GM12878 (cell line): Measurements from ENCODE around the gene MROH8. TPM values are rescaled to one million over a fixed set of nuclear protein-coding genes. Genes with fewer than 3 reads are reported as not detected.

ENCODE experiments used
- ATAC-seq: fragments of 200-7000 bp; cut with Tn5 transposase; 3 replicates; pipeline ENCODE4 v1.9.1; 2020; ENCODE audit warnings: mild to moderate bottlenecking, moderate library complexity
- BruUV-seq: library from RNA; stranded (reverse); fragments of 400-500 nt; replicated peaks from 2 replicates; lab custom pipeline; 2021; lab: Mats Ljungman, UMichigan
- CTCF ChIA-PET: fragments of 300-600 bp; sonication (Branson Sonifier 250); formaldehyde crosslinking; extraction: SDS; loops from one replicate; lab custom pipeline; 2021; ENCODE audit warnings: inconsistent platforms; lab: Yijun Ruan, JAX
- POLR2A ChIA-PET: fragments of 350-600 bp; formaldehyde crosslinking; extraction: SDS; loops from one replicate; lab custom pipeline; 2021; ENCODE audit warnings: inconsistent platforms; lab: Charles Lee
- RAD21 ChIA-PET: fragments of 300-600 bp; sonication (Branson Sonifier 250); formaldehyde crosslinking; loops from one replicate; lab custom pipeline; 2023; ENCODE audit warnings: antibody characterized with exemption; ENCODE audit not compliant: unreplicated experiment; lab: Charles Lee
- SMC1A ChIA-PET: fragments of 300-600 bp; sonication (Branson Sonifier 250); formaldehyde crosslinking; loops from one replicate; lab custom pipeline; 2023; ENCODE audit not compliant: unreplicated experiment, uncharacterized antibody; lab: Charles Lee
- DNase-seq: peaks from one replicate; pipeline ENCODE4 v3.0.0-alpha.2; 2011; ENCODE audit warnings: low read depth, low spot score
- FAIRE-seq: peaks from 3 replicates; lab custom pipeline; 2011; peaks lifted over from hg19 to GRCh38; lab: Jason Lieb, UNC
- H2AFZ ChIP-seq: 2 replicates; pipeline ENCODE4 v1.6.0; 2011; ENCODE audit warnings: low read depth, low read length, control low read depth; ENCODE audit not compliant: control insufficient read depth
- H3K27ac ChIP-seq: 2 replicates; pipeline ENCODE4 v1.5.1; 2011; ENCODE audit warnings: control low read depth; ENCODE audit not compliant: control insufficient read depth, insufficient read depth
- H3K27me3 ChIP-seq, 2 experiments: replicated peaks in 1 of 2; 2 replicates each; pipeline versions ENCODE4 v1.6.0 to v1.6.1; 2011; ENCODE audit warnings: low read length in 1 of 2; ENCODE audit not compliant: control insufficient read depth in 2 of 2, insufficient read depth in 2 of 2
- H3K36me3 ChIP-seq, 2 experiments: 2 replicates each; pipeline ENCODE4 v1.5.1; 2011; ENCODE audit warnings: low read length in 1 of 2; ENCODE audit not compliant: control insufficient read depth in 2 of 2, insufficient read depth in 2 of 2
- H3K4me1 ChIP-seq: 2 replicates; pipeline ENCODE4 v1.6.1; 2011; ENCODE audit warnings: mild to moderate bottlenecking, low read length, moderate library complexity, mixed read lengths; ENCODE audit not compliant: control insufficient read depth, insufficient read depth
- H3K4me2 ChIP-seq: 2 replicates; pipeline ENCODE4 v1.6.0; 2011; ENCODE audit warnings: control low read depth; ENCODE audit not compliant: control insufficient read depth, insufficient read depth
- H3K4me3 ChIP-seq: fragments of 200-600 bp; sonication (generic); 2 replicates; pipeline ENCODE4 v1.5.1; 2016
- H3K79me2 ChIP-seq: 2 replicates; pipeline ENCODE4 v1.6.0; 2011; ENCODE audit warnings: low read length; ENCODE audit not compliant: control insufficient read depth, insufficient read depth
- H3K9ac ChIP-seq: 2 replicates; pipeline ENCODE4 v1.8.0; 2011; ENCODE audit warnings: low read length, control low read depth, mixed read lengths; ENCODE audit not compliant: control insufficient read depth, insufficient read depth
- H3K9me3 ChIP-seq: replicated peaks from 3 replicates; pipeline ENCODE4 v1.5.1; 2011; ENCODE audit warnings: mild to moderate bottlenecking, low read length; ENCODE audit not compliant: control insufficient read depth, insufficient read depth
- H4K20me1 ChIP-seq: 2 replicates; pipeline ENCODE4 v1.6.0; 2011; ENCODE audit not compliant: control insufficient read depth, insufficient read depth
- BRCA1 ChIP-seq: IDR thresholded peaks from 2 replicates; pipeline ENCODE4 v1.6.1; 2011; ENCODE audit warnings: low read depth, low read length, improper control_type of control experiment
- CBX3 ChIP-seq: fragments of 200-600 bp; sonication (generic); IDR thresholded peaks from 2 replicates; pipeline ENCODE4 v1.6.1; 2016; ENCODE audit warnings: low read depth, borderline replicate concordance
- CHD4 ChIP-seq: fragments of 200-600 bp; sonication (generic); IDR thresholded peaks from 2 replicates; pipeline ENCODE4 v1.6.1; 2016; ENCODE audit warnings: mild to moderate bottlenecking
- MEF2A ChIP-seq: IDR thresholded peaks from 2 replicates; pipeline ENCODE4 v1.6.1; 2011; ENCODE audit warnings: low read depth, mild to moderate bottlenecking, low read length, moderate library complexity; ENCODE audit not compliant: insufficient read depth
- MEF2B ChIP-seq: fragments of 450-650 bp; IDR thresholded peaks from 2 replicates; pipeline ENCODE4 v1.6.1; 2018; ENCODE audit warnings: mild to moderate bottlenecking, moderate library complexity; ENCODE audit not compliant: partially characterized antibody, poor library complexity, severe bottlenecking
- MXI1 ChIP-seq: fragments of 150-350 bp; IDR thresholded peaks from 2 replicates; pipeline ENCODE4 v1.6.1; 2011; ENCODE audit warnings: low read depth, mild to moderate bottlenecking, inconsistent platforms, low read length, improper control_type of control experiment
- MYB ChIP-seq: fragments of 150-350 bp; IDR thresholded peaks from 2 replicates; pipeline ENCODE4 v1.6.1; 2014; ENCODE audit warnings: mild to moderate bottlenecking, low read depth, low read length, borderline replicate concordance
- NBN ChIP-seq: fragments of 450-650 bp; IDR thresholded peaks from 2 replicates; pipeline ENCODE4 v1.6.1; 2016
- NFXL1 ChIP-seq: fragments of 450-650 bp; IDR thresholded peaks from 2 replicates; pipeline ENCODE4 v1.6.1; 2017; ENCODE audit warnings: antibody characterized with exemption, mild to moderate bottlenecking, borderline replicate concordance
- NR2C1 ChIP-seq: fragments of 450-650 bp; IDR thresholded peaks from 2 replicates; pipeline ENCODE4 v1.6.1; 2017; ENCODE audit warnings: antibody characterized with exemption, mild to moderate bottlenecking, moderate library complexity
- NR2C2 ChIP-seq: IDR thresholded peaks from 2 replicates; pipeline ENCODE4 v1.6.1; 2011; ENCODE audit warnings: borderline replicate concordance, low read depth; ENCODE audit not compliant: control insufficient read depth, insufficient read length
- PBX3 ChIP-seq: IDR thresholded peaks from 2 replicates; pipeline ENCODE4 v1.6.1; 2011; ENCODE audit warnings: mild to moderate bottlenecking, low read depth, low read length, moderate library complexity; ENCODE audit not compliant: insufficient replicate concordance
- POLR2A ChIP-seq: IDR thresholded peaks from 2 replicates; pipeline ENCODE4 v1.6.1; 2011; ENCODE audit warnings: low read depth, mild to moderate bottlenecking, low read length
- RBBP5 ChIP-seq: fragments of 200-600 bp; sonication (generic); conservative IDR thresholded peaks from 2 replicates; pipeline ENCODE4 v1.6.1; 2016
- REST ChIP-seq: IDR thresholded peaks from 2 replicates; pipeline ENCODE4 v1.6.1; 2012; ENCODE audit warnings: mild to moderate bottlenecking, low read depth, low read length
- SMAD5 ChIP-seq: IDR thresholded peaks from 2 replicates; pipeline ENCODE4 v1.6.1; 2016; ENCODE audit warnings: antibody characterized with exemption, low read depth
- SP1 ChIP-seq: IDR thresholded peaks from one replicate; pipeline ENCODE4 v1.6.1; 2011; ENCODE audit warnings: low read depth, low read length
- SUZ12 ChIP-seq: fragments of 200-600 bp; sonication (generic); IDR thresholded peaks from one replicate; pipeline ENCODE4 v1.6.1; 2018; ENCODE audit warnings: antibody characterized with exemption, mild to moderate bottlenecking; ENCODE audit not compliant: unreplicated experiment
- WRNIP1 ChIP-seq: IDR thresholded peaks from 2 replicates; pipeline ENCODE4 v1.6.1; 2011; ENCODE audit warnings: low read depth, low read length, improper control_type of control experiment, borderline replicate concordance
- ZBTB33 ChIP-seq: fragments of 450-650 bp; IDR thresholded peaks from 2 replicates; pipeline ENCODE4 v1.6.1; 2017; ENCODE audit warnings: mild to moderate bottlenecking
- whole genome bisulfite sequencing: methylation state at CpG from one replicate; pipeline ENCODE4 v1.1.6; 2016; ENCODE audit warnings: low lambda C conversion rate; ENCODE audit not compliant: insufficient replicate concordance, insufficient coverage; ENCODE audit errors: missing lambda C conversion rate; 5-methylcytosine and 5-hydroxymethylcytosine counted together
- in situ Hi-C: fragments of 300-500 bp; cut with MboI; formaldehyde crosslinking; loops from 9 replicates; pipeline ENCODE4 v1.14.3; 2018; ENCODE audit warnings: mixed read lengths
- intact Hi-C: fragments of 100-400 bp; cut with micrococcal nuclease; formaldehyde crosslinking; loops from one replicate; pipeline ENCODE4 v1.14.2; 2022; ENCODE audit not compliant: unreplicated experiment
- polyA plus RNA-seq, 11 experiments: library from polyadenylated mRNA; depleted of rRNA in 4 of 11; unstranded in 6 of 11; stranded (reverse) in 5 of 11; fragments of >200 nt; fragmentation: Nextera tagmentation in 4 of 11; fragmentation: Illumina TruSeq in 1 of 11; extraction: Ambion mirVana in 4 of 11; extraction: Trizol in 1 of 11; gene quantifications; 1 replicate in 1 of 11; 2 replicates in 10 of 11; pipeline versions ENCODE4 v1.2.1 to v1.2.3, GENCODE V29; 2011 to 2016; ENCODE audit warnings: inconsistent platforms in 2 of 11, missing spikeins in 2 of 11, low read depth in 1 of 11
- total RNA-seq, 4 experiments: library from RNA; depleted of rRNA in 3 of 4; stranded (reverse); fragments of >200 nt in 3 of 4; fragmentation: Illumina TruSeq in 1 of 4; extraction: Trizol in 1 of 4; gene quantifications; 2 replicates each; pipeline versions ENCODE4 v1.2.1 to v1.2.3, GENCODE V29; 2013 to 2021

The MROH8 gene
- total and polyA plus RNA-seq, 10 of the 15 experiments (the other 5 are each of a cell fraction or from before 2014, with no cell fraction given) = 0.16 to 2.8 (median 1.8) TPM

- Histone ChIP-seq H3K27ac (no peak overlapping the region), H3K36me3 (no peaks in the 10 kb centered on the region), H3K9ac (no peak overlapping the region), H2AFZ (no peak overlapping the region), H3K27me3 (no peaks in the 10 kb centered on the region), H3K4me1 (no peaks in the 10 kb centered on the region), H3K9me3 (no peaks in the 10 kb centered on the region)
- DNase-seq (no peak), FAIRE-seq (no peak), ATAC-seq (no peak)
- WGBS = 95% methylated on average over 1 of the region's 1 CpG
- intact Hi-C loops = no loop called here
- SMC1A ChIA-PET = no interaction called here
- POLR2A ChIA-PET = interaction anchor here (1.4 kb wide), 1 partner anchor 14 kb away, joined by 3 read pairs; the partner anchor contains the start of genes MROH8 and RPN2
- TF ChIP-seq MEF2A = no peak
- no peak for TF ChIP-seq PBX3
- TF ChIP-seq BRCA1 = no peak
- TF ChIP-seq REST = no peak
- no peak for TF ChIP-seq SUZ12
- no peak for TF ChIP-seq CHD4
- no peak for TF ChIP-seq RBBP5
- TF ChIP-seq SMAD5 = no peak
- TF ChIP-seq WRNIP1 = no peak
- no peak for TF ChIP-seq NBN
- TF ChIP-seq SP1 = no peak
- TF ChIP-seq ZBTB33 = no peak
- TF ChIP-seq MXI1 = no peak
- TF ChIP-seq NFXL1 = no peak
- no peak for TF ChIP-seq NR2C1
- no peak for TF ChIP-seq MYB
- TF ChIP-seq NR2C2 = no peak
- TF ChIP-seq POLR2A = no peak
- no peak for TF ChIP-seq MEF2B
- no peak for TF ChIP-seq CBX3
- TF ChIP-seq, all 136 proteins: peak for 0
- no peak overlapping the region for H3K4me3 ChIP-seq
- RAD21 ChIA-PET = no interaction called here
- in situ Hi-C loops = no loop called here
- no TSS peak for BruUV-seq
- no peak overlapping the region for H3K4me2 ChIP-seq
- no peaks in the 10 kb centered on the region for H4K20me1 ChIP-seq
- CTCF ChIA-PET = no interaction called here
- no peaks in the 10 kb centered on the region for H3K79me2 ChIP-seq
These were observed 14.3 kb downstream of the MROH8 start for GRCh38 chr20:37165031-37165430.
